Measurements from ENCODE around the gene MAST4.
A peak's percentile ranks its signal among the peaks of the same experiment; 100 is the strongest.

Gene MAST4

DNA sequence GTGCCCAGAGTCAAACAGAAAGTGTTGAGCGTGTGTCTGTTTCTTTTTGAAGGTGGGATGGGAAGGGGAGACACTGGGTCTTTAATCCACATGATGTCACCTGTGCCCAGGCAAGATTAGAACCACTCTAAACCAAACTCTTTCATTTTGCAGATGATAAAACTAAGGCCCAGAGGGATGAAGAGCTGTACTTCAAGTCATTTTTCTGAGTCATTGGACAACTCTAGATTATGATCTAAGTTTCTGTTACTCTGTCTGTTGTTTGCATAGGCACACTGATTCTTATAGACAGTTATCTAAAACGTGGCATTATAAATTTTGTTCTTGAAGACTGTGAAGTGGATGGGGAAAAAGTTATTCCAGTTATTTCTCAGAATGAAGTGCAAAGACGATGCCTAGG is 48.8 kb downstream of the MAST4 start (continued):
- TF ChIP-seq, protein P1, sequence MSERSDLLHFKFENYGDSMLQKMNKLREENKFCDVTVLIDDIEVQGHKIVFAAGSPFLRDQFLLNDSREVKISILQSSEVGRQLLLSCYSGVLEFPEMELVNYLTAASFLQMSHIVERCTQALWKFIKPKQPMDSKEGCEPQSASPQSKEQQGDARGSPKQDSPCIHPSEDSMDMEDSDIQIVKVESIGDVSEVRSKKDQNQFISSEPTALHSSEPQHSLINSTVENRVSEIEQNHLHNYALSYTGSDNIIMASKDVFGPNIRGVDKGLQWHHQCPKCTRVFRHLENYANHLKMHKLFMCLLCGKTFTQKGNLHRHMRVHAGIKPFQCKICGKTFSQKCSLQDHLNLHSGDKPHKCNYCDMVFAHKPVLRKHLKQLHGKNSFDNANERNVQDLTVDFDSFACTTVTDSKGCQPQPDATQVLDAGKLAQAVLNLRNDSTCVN (tag by site-specific recombination; optimal IDR thresholded peaks at IDR 0.05), result no peak
- TF ChIP-seq ZNF629 (tag by site-specific recombination; IDR thresholded peaks at IDR 0.05) (peak; percentile 65), ZNF366 (tag by site-specific recombination; conservative IDR thresholded peaks at IDR 0.05) (0 out of 2 replicates have a peak, but pooled peaks have one; percentile 35), ZNF654 (tag by site-specific recombination; IDR thresholded peaks at IDR 0.05; ENCODE audit: low read depth) (no peak), ZNF404 (tag by site-specific recombination; IDR thresholded peaks at IDR 0.05) (no peak), ZNF623 (tag by site-specific recombination; IDR thresholded peaks at IDR 0.05) (no peak), ZNF791 (tag by site-specific recombination; IDR thresholded peaks at IDR 0.05) (no peak), ZNF23 (tag by site-specific recombination; IDR thresholded peaks at IDR 0.05; ENCODE audit: borderline replicate concordance) (no peak), ZNF560 (tag by site-specific recombination; IDR thresholded peaks at IDR 0.05; ENCODE audit: borderline replicate concordance) (no peak), ZNF121 (tag by site-specific recombination; IDR thresholded peaks at IDR 0.05) (no peak), ZNF776 (tag by site-specific recombination; IDR thresholded peaks at IDR 0.05; ENCODE audit: borderline replicate concordance) (no peak), FEZF1 (tag by site-specific recombination; IDR thresholded peaks at IDR 0.05) (no peak), PRDM1 (tag by site-specific recombination; IDR thresholded peaks at IDR 0.05) (no peak), ZBTB49 (tag by site-specific recombination; IDR thresholded peaks at IDR 0.05; ENCODE audit: low read depth) (no peak), KLF8 (tag by site-specific recombination; IDR thresholded peaks at IDR 0.05) (0 out of 2 replicates have a peak, but pooled peaks have one; percentile 18), ZNF138 (tag by site-specific recombination; IDR thresholded peaks at IDR 0.05; ENCODE audit: borderline replicate concordance) (no peak), ZNF518A (tag by site-specific recombination; conservative IDR thresholded peaks at IDR 0.05; ENCODE audit: low read depth) (no peak), ZEB2 (tag by site-specific recombination; IDR thresholded peaks at IDR 0.05) (0 out of 2 replicates have a peak, but pooled peaks have one; percentile 30), ZNF692 (tag by site-specific recombination; IDR thresholded peaks at IDR 0.05) (peak; percentile 24; the same call in 1 of the 2 replicates), ZBTB8A (tag by site-specific recombination; IDR thresholded peaks at IDR 0.05) (no peak), ZNF341 (tag by site-specific recombination; IDR thresholded peaks at IDR 0.05; ENCODE audit: low read depth) (no peak), ZNF658 (tag by site-specific recombination; IDR thresholded peaks at IDR 0.05) (no peak)
- TF ChIP-seq, protein P2, sequence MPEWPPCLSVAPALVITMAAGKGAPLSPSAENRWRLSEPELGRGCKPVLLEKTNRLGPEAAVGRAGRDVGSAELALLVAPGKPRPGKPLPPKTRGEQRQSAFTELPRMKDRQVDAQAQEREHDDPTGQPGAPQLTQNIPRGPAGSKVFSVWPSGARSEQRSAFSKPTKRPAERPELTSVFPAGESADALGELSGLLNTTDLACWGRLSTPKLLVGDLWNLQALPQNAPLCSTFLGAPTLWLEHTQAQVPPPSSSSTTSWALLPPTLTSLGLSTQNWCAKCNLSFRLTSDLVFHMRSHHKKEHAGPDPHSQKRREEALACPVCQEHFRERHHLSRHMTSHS (tag by site-specific recombination; IDR thresholded peaks at IDR 0.05), result no peak
- TF ChIP-seq, protein P3, sequence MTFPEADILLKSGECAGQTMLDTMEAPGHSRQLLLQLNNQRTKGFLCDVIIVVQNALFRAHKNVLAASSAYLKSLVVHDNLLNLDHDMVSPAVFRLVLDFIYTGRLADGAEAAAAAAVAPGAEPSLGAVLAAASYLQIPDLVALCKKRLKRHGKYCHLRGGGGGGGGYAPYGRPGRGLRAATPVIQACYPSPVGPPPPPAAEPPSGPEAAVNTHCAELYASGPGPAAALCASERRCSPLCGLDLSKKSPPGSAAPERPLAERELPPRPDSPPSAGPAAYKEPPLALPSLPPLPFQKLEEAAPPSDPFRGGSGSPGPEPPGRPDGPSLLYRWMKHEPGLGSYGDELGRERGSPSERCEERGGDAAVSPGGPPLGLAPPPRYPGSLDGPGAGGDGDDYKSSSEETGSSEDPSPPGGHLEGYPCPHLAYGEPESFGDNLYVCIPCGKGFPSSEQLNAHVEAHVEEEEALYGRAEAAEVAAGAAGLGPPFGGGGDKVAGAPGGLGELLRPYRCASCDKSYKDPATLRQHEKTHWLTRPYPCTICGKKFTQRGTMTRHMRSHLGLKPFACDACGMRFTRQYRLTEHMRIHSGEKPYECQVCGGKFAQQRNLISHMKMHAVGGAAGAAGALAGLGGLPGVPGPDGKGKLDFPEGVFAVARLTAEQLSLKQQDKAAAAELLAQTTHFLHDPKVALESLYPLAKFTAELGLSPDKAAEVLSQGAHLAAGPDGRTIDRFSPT (tag by site-specific recombination; IDR thresholded peaks at IDR 0.05), result peak; percentile 63
- TF ChIP-seq, protein P4, sequence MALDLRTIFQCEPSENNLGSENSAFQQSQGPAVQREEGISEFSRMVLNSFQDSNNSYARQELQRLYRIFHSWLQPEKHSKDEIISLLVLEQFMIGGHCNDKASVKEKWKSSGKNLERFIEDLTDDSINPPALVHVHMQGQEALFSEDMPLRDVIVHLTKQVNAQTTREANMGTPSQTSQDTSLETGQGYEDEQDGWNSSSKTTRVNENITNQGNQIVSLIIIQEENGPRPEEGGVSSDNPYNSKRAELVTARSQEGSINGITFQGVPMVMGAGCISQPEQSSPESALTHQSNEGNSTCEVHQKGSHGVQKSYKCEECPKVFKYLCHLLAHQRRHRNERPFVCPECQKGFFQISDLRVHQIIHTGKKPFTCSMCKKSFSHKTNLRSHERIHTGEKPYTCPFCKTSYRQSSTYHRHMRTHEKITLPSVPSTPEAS (tag by site-specific recombination; IDR thresholded peaks at IDR 0.05), result no peak
